ENCODE data around the gene SKI.

Gene SKI

GRCh38 chr1:2251786-2252185, 23.7 kb downstream of the SKI start:
- no peak overlapping the region for H3K4me3 ChIP-seq (ENCODE audit: control insufficient read depth, low read depth, low read length)
- no peak for TF ChIP-seq CTCF (IDR thresholded peaks at IDR 0.05; ENCODE audit: control insufficient read depth, insufficient read depth, low read depth, low read length, missing control alignments)
- no peak for DNase-seq (ENCODE audit: low read depth)

GRCh38 chr1:2252423-2252822, 24.3 kb downstream of the SKI start:
- DNase-seq (ENCODE audit: low read depth): no peak
- no peak for TF ChIP-seq CTCF (IDR thresholded peaks at IDR 0.05; ENCODE audit: control insufficient read depth, insufficient read depth, low read depth, low read length, missing control alignments)
- H3K4me3 ChIP-seq (ENCODE audit: control insufficient read depth, low read depth, low read length): no peak overlapping the region

- no peak for TF ChIP-seq CTCF (IDR thresholded peaks at IDR 0.05; ENCODE audit: control insufficient read depth, insufficient read depth, low read depth, low read length, missing control alignments)
- no peak overlapping the region for H3K4me3 ChIP-seq (ENCODE audit: control insufficient read depth, low read depth, low read length)
- no peak for DNase-seq (ENCODE audit: low read depth)
Observed at GRCh38 chr1:2253036-2253796, 25.1 kb downstream of the SKI start.

GRCh38 chr1:2253797-2254480, 25.8 kb downstream of the SKI start:
- DNase-seq (ENCODE audit: low read depth): no peak
- TF ChIP-seq CTCF (IDR thresholded peaks at IDR 0.05; ENCODE audit: control insufficient read depth, insufficient read depth, low read depth, low read length, missing control alignments): no peak
- H3K4me3 ChIP-seq (ENCODE audit: control insufficient read depth, low read depth, low read length): no peak overlapping the region

- no peak for TF ChIP-seq CTCF (IDR thresholded peaks at IDR 0.05; ENCODE audit: control insufficient read depth, insufficient read depth, low read depth, low read length, missing control alignments)
- DNase-seq (ENCODE audit: low read depth): no peak
- H3K4me3 ChIP-seq (ENCODE audit: control insufficient read depth, low read depth, low read length): no peak overlapping the region
Observed at GRCh38 chr1:2255047-2255419, 26.9 kb downstream of the SKI start.

GRCh38 chr1:2255420-2256369, 27.6 kb downstream of the SKI start:
- no peak overlapping the region for H3K4me3 ChIP-seq (ENCODE audit: control insufficient read depth, low read depth, low read length)
- DNase-seq (ENCODE audit: low read depth): no peak
- TF ChIP-seq CTCF (IDR thresholded peaks at IDR 0.05; ENCODE audit: control insufficient read depth, insufficient read depth, low read depth, low read length, missing control alignments): no peak

Data from AG09309 (cell line).